WERI-Rb-1 (cell line): ENCODE data around the gene PTRH2.

Source experiments
- DNase-seq: peaks from one replicate; pipeline ENCODE4 v3.0.0-alpha.2; 2020
- H3K27ac ChIP-seq: fragments of 250-450 bp; sonication (Bioruptor Pico); 2 replicates; pipeline ENCODE4 v1.5.1; 2020; ENCODE audit warnings: mild to moderate bottlenecking, moderate library complexity
- H3K27me3 ChIP-seq: fragments of 250-450 bp; sonication (Bioruptor Pico); 2 replicates; pipeline ENCODE4 v1.5.1; 2021; ENCODE audit warnings: mild to moderate bottlenecking, low read depth, moderate library complexity; ENCODE audit not compliant: insufficient read depth, severe bottlenecking
- H3K36me3 ChIP-seq: fragments of 250-450 bp; sonication (Bioruptor Pico); 2 replicates; pipeline ENCODE4 v1.5.1; 2020; ENCODE audit warnings: mild to moderate bottlenecking, moderate library complexity
- H3K4me3 ChIP-seq: 2 replicates; pipeline ENCODE4 v1.5.1; 2011; ENCODE audit warnings: low read depth, mild to moderate bottlenecking, control low read depth, low read length
- H3K9me3 ChIP-seq: fragments of 250-450 bp; sonication (Bioruptor Pico); 2 replicates; pipeline ENCODE4 v1.5.1; 2021; ENCODE audit warnings: mild to moderate bottlenecking, moderate library complexity; ENCODE audit not compliant: severe bottlenecking
- CTCF ChIP-seq: IDR thresholded peaks from 2 replicates; pipeline ENCODE4 v1.5.1; 2011; ENCODE audit warnings: low read depth, mild to moderate bottlenecking, control low read depth, inconsistent platforms, low read length

The PTRH2 gene

GRCh38 chr17:59743842-59744241, 36.6 kb upstream of the PTRH2 start:
- Histone ChIP-seq H3K4me3 (no peak overlapping the region), H3K27ac (no peak overlapping the region), H3K36me3 (peaks cover 10% of the 10 kb centered on the region), H3K27me3 (no peaks in the 10 kb centered on the region), H3K9me3 (no peaks in the 10 kb centered on the region)
- no peak for TF ChIP-seq CTCF
- no peak for DNase-seq

GRCh38 chr17:59737324-59737723, 30.1 kb upstream of the PTRH2 start:
- H3K9me3 ChIP-seq = no peaks in the 10 kb centered on the region
- peaks cover 23% of the 10 kb centered on the region for H3K36me3 ChIP-seq
- H3K27ac ChIP-seq = no peak overlapping the region

GRCh38 chr17:59734226-59734625, 27.0 kb upstream of the PTRH2 start:
- H3K36me3 ChIP-seq = peaks cover 18% of the 10 kb centered on the region
- H3K9me3 ChIP-seq = no peaks in the 10 kb centered on the region
- H3K4me3 ChIP-seq = no peak overlapping the region
- no peak for DNase-seq
- H3K27ac ChIP-seq = no peak overlapping the region
- TF ChIP-seq CTCF = no peak
- H3K27me3 ChIP-seq = no peaks in the 10 kb centered on the region

More at GRCh38 chr17:59737324-59737723, 30.1 kb upstream of the PTRH2 start:
- no peak overlapping the region for H3K4me3 ChIP-seq
- TF ChIP-seq CTCF = no peak
- H3K27me3 ChIP-seq = no peaks in the 10 kb centered on the region
- DNase-seq = no peak

GRCh38 chr17:59733697-59734096, 26.5 kb upstream of the PTRH2 start:
- H3K36me3 ChIP-seq = peaks cover 18% of the 10 kb centered on the region
- no peak for DNase-seq
- no peak overlapping the region for H3K4me3 ChIP-seq
- H3K27ac ChIP-seq = no peak overlapping the region
- no peak for TF ChIP-seq CTCF
- no peaks in the 10 kb centered on the region for H3K9me3 ChIP-seq
- no peaks in the 10 kb centered on the region for H3K27me3 ChIP-seq

- H3K27me3 ChIP-seq = no peaks in the 10 kb centered on the region
- H3K36me3 ChIP-seq = peaks cover 10% of the 10 kb centered on the region
- no peak overlapping the region for H3K27ac ChIP-seq
- no peaks in the 10 kb centered on the region for H3K9me3 ChIP-seq
- no peak for TF ChIP-seq CTCF
- no peak overlapping the region for H3K4me3 ChIP-seq
- no peak for DNase-seq
Observed at GRCh38 chr17:59730268-59730834, 23.1 kb upstream of the PTRH2 start.
